Ishikawa (cell line): ENCODE measurements around the gene CEMIP.

ENCODE experiments used
- CEBPB ChIP-seq: IDR thresholded peaks from 2 replicates; pipeline ENCODE4 v1.6.1; 2012
- CREB1 ChIP-seq: IDR thresholded peaks from 2 replicates; pipeline ENCODE4 v1.6.1; 2012; ENCODE audit warnings: low read depth
- EGR1 ChIP-seq: IDR thresholded peaks from 2 replicates; pipeline ENCODE4 v1.6.1; 2012
- EP300 ChIP-seq: IDR thresholded peaks from 2 replicates; pipeline ENCODE4 v1.6.1; 2012; ENCODE audit warnings: borderline replicate concordance
- FOXM1 ChIP-seq: IDR thresholded peaks from 2 replicates; pipeline ENCODE4 v1.6.1; 2012; ENCODE audit warnings: low read depth, borderline replicate concordance
- NFIC ChIP-seq: IDR thresholded peaks from 2 replicates; pipeline ENCODE4 v1.6.1; 2012
- RAD21 ChIP-seq: IDR thresholded peaks from 2 replicates; pipeline ENCODE4 v1.6.1; 2012; ENCODE audit warnings: low read depth
- TAF1 ChIP-seq: IDR thresholded peaks from 2 replicates; pipeline ENCODE4 v1.6.1; 2012; ENCODE audit warnings: low read depth, mild to moderate bottlenecking
- TCF12 ChIP-seq: IDR thresholded peaks from 2 replicates; pipeline ENCODE4 v1.6.1; 2012; ENCODE audit warnings: low read depth
- TEAD4 ChIP-seq: IDR thresholded peaks from 2 replicates; pipeline ENCODE4 v1.6.1; 2012
- USF1 ChIP-seq: IDR thresholded peaks from 2 replicates; pipeline ENCODE4 v1.6.1; 2012
- YY1 ChIP-seq: IDR thresholded peaks from 2 replicates; pipeline ENCODE4 v1.6.1; 2012; ENCODE audit warnings: low read depth
- ZBTB7A ChIP-seq: IDR thresholded peaks from 2 replicates; pipeline ENCODE4 v1.6.1; 2012; ENCODE audit warnings: low read depth
- TF ChIP-seq, protein P1 (sequence below): IDR thresholded peaks from 2 replicates; pipeline ENCODE4 v1.6.1; 2012
- TF ChIP-seq, protein P2 (sequence below): IDR thresholded peaks from 2 replicates; pipeline ENCODE4 v1.6.1; 2012; ENCODE audit warnings: low read depth, mild to moderate bottlenecking

The CEMIP gene

DNA sequence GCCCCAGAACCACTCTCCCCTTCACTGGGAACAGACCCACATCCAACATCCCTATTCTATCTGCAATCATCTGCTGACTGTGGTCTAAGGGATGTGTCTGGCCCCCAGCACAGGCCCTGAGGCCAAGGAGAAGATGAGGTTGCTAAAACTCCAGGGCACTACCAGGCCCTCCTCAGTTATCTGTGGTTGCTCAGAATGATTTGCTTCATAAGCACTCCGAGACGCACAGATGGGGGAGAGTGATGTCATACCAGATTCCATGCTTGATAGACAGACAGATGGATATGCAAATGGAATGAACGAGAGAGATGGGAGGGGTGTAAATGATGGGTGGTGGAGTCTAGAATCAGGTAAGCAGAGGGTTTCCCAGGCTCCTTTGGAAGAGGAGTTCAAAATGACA is 57.8 kb downstream of the CEMIP start:
- TF ChIP-seq TEAD4 (no peak), ZBTB7A (no peak), NFIC (no peak), RAD21 (no peak), CREB1 (no peak), CEBPB (no peak), FOXM1 (no peak), TAF1 (no peak), TCF12 (no peak), EP300 (no peak)
- TF ChIP-seq, protein P1, sequence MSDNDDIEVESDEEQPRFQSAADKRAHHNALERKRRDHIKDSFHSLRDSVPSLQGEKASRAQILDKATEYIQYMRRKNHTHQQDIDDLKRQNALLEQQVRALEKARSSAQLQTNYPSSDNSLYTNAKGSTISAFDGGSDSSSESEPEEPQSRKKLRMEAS = no peak

DNA sequence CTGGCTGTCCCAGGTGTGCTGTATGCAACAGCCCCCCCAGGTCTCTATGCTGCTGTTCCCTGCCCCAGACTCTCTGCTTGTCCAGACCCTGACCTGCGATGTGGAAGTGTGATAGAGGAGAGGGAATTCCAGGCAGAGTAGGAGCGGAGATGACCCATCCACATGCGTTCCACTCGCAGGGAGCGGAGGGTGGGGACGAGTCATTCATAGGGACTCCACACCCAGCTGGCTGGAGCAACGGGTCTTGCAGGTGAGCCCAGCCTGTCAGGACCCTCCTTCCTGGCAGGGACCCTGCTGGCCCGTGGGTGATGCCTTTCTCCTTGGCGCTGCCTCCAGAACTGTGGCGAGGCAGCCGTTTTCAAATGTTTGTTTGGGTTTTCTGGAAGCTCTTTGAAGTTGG is 58.8 kb downstream of the CEMIP start:
- TF ChIP-seq TEAD4 (no peak), NFIC (no peak), USF1 (no peak), CEBPB (no peak), EP300 (no peak), EGR1 (no peak), FOXM1 (no peak), TAF1 (no peak), CREB1 (no peak), RAD21 (no peak), YY1 (no peak), TCF12 (no peak), ZBTB7A (no peak)
- TF ChIP-seq, protein P1 = no peak
- TF ChIP-seq, protein P2, sequence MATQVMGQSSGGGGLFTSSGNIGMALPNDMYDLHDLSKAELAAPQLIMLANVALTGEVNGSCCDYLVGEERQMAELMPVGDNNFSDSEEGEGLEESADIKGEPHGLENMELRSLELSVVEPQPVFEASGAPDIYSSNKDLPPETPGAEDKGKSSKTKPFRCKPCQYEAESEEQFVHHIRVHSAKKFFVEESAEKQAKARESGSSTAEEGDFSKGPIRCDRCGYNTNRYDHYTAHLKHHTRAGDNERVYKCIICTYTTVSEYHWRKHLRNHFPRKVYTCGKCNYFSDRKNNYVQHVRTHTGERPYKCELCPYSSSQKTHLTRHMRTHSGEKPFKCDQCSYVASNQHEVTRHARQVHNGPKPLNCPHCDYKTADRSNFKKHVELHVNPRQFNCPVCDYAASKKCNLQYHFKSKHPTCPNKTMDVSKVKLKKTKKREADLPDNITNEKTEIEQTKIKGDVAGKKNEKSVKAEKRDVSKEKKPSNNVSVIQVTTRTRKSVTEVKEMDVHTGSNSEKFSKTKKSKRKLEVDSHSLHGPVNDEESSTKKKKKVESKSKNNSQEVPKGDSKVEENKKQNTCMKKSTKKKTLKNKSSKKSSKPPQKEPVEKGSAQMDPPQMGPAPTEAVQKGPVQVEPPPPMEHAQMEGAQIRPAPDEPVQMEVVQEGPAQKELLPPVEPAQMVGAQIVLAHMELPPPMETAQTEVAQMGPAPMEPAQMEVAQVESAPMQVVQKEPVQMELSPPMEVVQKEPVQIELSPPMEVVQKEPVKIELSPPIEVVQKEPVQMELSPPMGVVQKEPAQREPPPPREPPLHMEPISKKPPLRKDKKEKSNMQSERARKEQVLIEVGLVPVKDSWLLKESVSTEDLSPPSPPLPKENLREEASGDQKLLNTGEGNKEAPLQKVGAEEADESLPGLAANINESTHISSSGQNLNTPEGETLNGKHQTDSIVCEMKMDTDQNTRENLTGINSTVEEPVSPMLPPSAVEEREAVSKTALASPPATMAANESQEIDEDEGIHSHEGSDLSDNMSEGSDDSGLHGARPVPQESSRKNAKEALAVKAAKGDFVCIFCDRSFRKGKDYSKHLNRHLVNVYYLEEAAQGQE = no peak

GRCh38 chr15:80838666-80839065 is 59.5 kb downstream of the CEMIP start:
- TF ChIP-seq USF1 (no peak), TAF1 (no peak), CREB1 (no peak), EGR1 (no peak), FOXM1 (no peak), ZBTB7A (no peak), EP300 (no peak), RAD21 (no peak), CEBPB (no peak), NFIC (no peak)
- TF ChIP-seq, protein P2 = no peak
- TF ChIP-seq, protein P1 = no peak

DNA sequence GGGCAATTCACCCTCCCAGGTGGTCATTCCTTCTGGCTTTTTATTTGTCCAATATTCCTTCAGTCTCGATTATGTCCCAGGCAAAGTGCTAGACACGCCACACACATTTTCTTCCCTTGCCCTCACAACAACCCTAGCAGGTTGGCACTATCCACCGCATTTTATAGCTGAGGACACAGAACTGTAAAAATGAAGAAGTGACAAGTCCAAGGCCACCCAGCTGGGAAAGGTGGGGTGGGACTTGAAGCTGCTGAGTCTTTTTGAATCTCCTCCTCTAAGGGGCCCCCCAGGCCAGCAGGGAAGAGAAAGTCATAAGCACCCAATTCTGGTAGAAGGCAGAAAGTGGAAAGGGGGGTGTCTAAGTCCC is 60.6 kb downstream of the CEMIP start:
- TF ChIP-seq TEAD4 (no peak), ZBTB7A (no peak), FOXM1 (no peak), EP300 (no peak), TCF12 (no peak), USF1 (no peak), NFIC (no peak), TAF1 (no peak), CEBPB (no peak), YY1 (no peak), CREB1 (no peak)
- TF ChIP-seq, protein P2 = no peak
- TF ChIP-seq, protein P1 = no peak
